ENCODE measurements around the gene STK32B. TPM values are rescaled to one million over a fixed set of nuclear protein-coding genes. Genes with fewer than 3 reads are reported as not detected.

STK32B gene
- total RNA-seq, 1 donor from 2014 or later: 3.5 TPM

DNA sequence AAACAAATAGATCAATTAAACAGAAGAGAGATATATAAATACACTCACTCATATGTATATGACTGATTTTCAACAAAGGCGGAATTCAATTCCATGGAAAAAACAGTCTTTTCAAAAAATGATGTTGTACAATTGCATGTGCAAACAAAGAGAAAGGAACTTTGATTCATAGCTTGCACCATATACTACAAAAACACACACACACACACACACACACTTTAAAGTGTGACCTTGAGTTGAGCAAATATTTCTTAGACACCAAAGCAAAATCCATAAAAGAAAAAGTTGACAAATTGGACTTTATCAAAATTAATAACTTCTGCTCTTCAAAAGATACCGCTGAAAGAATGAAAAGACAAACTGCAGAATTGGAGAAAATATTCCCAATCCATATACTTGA is 488.3 kb downstream of the STK32B start:
- no peak for TF ChIP-seq CTCF (conservative IDR thresholded peaks at IDR 0.05)
- no peak overlapping the region for H3K4me3 Mint-ChIP-seq
- no peaks in the 10 kb centered on the region for H3K27me3 Mint-ChIP-seq (ENCODE audit: low read depth)
- no peak overlapping the region for H3K27ac Mint-ChIP-seq (ENCODE audit: unreplicated experiment)
- peaks cover 17% of the 10 kb centered on the region for H3K4me1 Mint-ChIP-seq
- no peak for DNase-seq (ENCODE audit: low read depth, low spot score)
- H3K36me3 Mint-ChIP-seq (ENCODE audit: low read depth): no peaks in the 10 kb centered on the region
- H3K9me3 Mint-ChIP-seq: no peaks in the 10 kb centered on the region

DNA sequence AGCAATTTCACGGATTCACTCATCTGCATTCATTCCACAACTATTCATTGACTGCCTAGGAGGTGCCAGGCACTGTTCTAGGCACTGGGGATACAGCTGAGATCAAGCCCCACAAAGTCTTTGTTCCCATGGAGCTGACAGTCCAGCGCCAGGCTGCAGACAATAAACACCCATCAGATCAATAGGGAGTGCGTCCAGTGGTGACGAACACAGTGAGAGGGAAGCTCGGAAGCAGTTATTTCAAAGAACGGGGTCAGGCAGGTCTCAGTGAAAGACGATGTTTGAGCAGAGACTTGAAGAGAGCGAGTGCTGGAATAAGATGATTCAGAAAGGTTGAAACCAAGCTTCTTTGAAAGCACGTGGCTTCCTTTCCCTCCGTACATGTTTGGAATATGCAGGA is 489.9 kb downstream of the STK32B start:
- H3K4me1 Mint-ChIP-seq: peaks cover 17% of the 10 kb centered on the region
- no peak overlapping the region for H3K4me3 Mint-ChIP-seq
- H3K36me3 Mint-ChIP-seq (ENCODE audit: low read depth): no peaks in the 10 kb centered on the region
- TF ChIP-seq CTCF (conservative IDR thresholded peaks at IDR 0.05): no peak
- H3K27me3 Mint-ChIP-seq (ENCODE audit: low read depth): no peaks in the 10 kb centered on the region
- no peak for DNase-seq (ENCODE audit: low read depth, low spot score)
- H3K9me3 Mint-ChIP-seq: no peaks in the 10 kb centered on the region
- peak overlapping the region; percentile 22 for H3K27ac Mint-ChIP-seq (ENCODE audit: unreplicated experiment)

- Mint-ChIP-seq H3K4me3 (no peak overlapping the region), H3K4me1 (peaks cover 6% of the 10 kb centered on the region), H3K27me3 (ENCODE audit: low read depth) (no peaks in the 10 kb centered on the region), H3K36me3 (ENCODE audit: low read depth) (no peaks in the 10 kb centered on the region), H3K27ac (ENCODE audit: unreplicated experiment) (no peak overlapping the region), H3K9me3 (no peaks in the 10 kb centered on the region)
- no peak for DNase-seq (ENCODE audit: low read depth, low spot score)
- TF ChIP-seq CTCF (conservative IDR thresholded peaks at IDR 0.05): no peak
Observed at GRCh38 chr4:5543681-5544080, 492.4 kb downstream of the STK32B start.

DNA sequence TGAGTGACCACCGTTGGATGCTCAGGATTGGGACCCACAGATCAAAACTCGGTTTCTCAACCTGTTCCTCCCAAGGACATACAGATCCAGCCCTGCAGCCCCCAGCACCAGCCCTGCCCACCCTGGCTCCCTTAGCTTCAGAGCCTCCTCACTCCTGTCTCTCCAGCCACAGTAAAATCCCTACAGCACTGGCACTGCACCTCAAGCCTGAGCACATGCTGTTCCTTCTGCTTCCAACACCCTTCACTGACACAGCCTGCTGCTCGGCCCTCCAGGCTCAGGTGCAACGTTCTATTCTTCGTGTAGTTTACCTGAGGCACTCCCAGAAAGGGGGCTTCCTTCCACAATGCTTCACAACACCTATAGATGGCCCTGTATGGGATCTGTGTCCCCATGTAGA is 493.5 kb downstream of the STK32B start:
- H3K9me3 Mint-ChIP-seq: peaks cover 5% of the 10 kb centered on the region
- H3K27me3 Mint-ChIP-seq (ENCODE audit: low read depth): no peaks in the 10 kb centered on the region
- DNase-seq (ENCODE audit: low read depth, low spot score): no peak
- peaks cover 6% of the 10 kb centered on the region for H3K36me3 Mint-ChIP-seq (ENCODE audit: low read depth)
- no peak overlapping the region for H3K27ac Mint-ChIP-seq (ENCODE audit: unreplicated experiment)
- H3K4me1 Mint-ChIP-seq: peaks cover 6% of the 10 kb centered on the region
- no peak overlapping the region for H3K4me3 Mint-ChIP-seq
- TF ChIP-seq CTCF (conservative IDR thresholded peaks at IDR 0.05): no peak

DNA sequence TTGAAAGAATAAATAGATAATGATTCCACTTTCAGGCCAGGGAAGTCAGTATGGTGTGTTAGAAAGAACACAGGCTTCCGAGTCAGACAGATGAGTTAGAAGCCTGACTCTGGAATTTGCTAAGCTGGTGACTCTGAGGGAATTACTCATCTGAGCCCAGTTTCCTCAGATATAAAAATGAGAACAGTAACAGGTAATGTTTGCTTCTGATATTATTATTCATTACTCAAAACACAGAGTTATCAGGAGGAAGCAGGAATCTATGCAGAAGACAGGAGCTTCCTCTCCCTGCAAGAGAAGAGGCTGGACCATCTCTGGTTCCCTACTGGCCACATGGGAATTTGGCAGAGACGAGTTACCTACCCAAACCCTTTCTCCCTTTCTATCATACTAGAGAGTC is 494.0 kb downstream of the STK32B start:
- no peak for DNase-seq (ENCODE audit: low read depth, low spot score)
- no peak for TF ChIP-seq CTCF (conservative IDR thresholded peaks at IDR 0.05)
- peaks cover 6% of the 10 kb centered on the region for H3K4me1 Mint-ChIP-seq
- H3K36me3 Mint-ChIP-seq (ENCODE audit: low read depth): peaks cover 11% of the 10 kb centered on the region
- no peak overlapping the region for H3K27ac Mint-ChIP-seq (ENCODE audit: unreplicated experiment)
- no peak overlapping the region for H3K4me3 Mint-ChIP-seq
- H3K27me3 Mint-ChIP-seq (ENCODE audit: low read depth): no peaks in the 10 kb centered on the region
- peaks cover 10% of the 10 kb centered on the region for H3K9me3 Mint-ChIP-seq

All from neural crest cell (in vitro differentiated cells).